Muscle layer of colon (tissue), 2 donors: Measurements from ENCODE around the gene VANGL1.

ENCODE experiments used
- H3K27ac ChIP-seq: one replicate; pipeline ENCODE4 v1.7.0; 2013; ENCODE audit warnings: low read depth, mild to moderate bottlenecking, low read length, moderate library complexity
- H3K27me3 ChIP-seq, 2 donors: one replicate each; pipeline ENCODE4 v1.7.0; 2013; ENCODE audit warnings: low read length in 2 of 2, mild to moderate bottlenecking in 2 of 2; ENCODE audit not compliant: insufficient read depth in 2 of 2, control insufficient read depth in 1 of 2
- H3K36me3 ChIP-seq: one replicate; pipeline ENCODE4 v1.7.0; 2013; ENCODE audit warnings: mild to moderate bottlenecking, low read length; ENCODE audit not compliant: insufficient read depth
- H3K4me1 ChIP-seq: one replicate; pipeline ENCODE4 v1.7.0; 2013; ENCODE audit warnings: mild to moderate bottlenecking, low read length; ENCODE audit not compliant: insufficient read depth
- H3K4me3 ChIP-seq, 2 donors: one replicate each; pipeline ENCODE4 v1.7.0; 2013; ENCODE audit warnings: low read length in 2 of 2, low read depth in 1 of 2, mild to moderate bottlenecking in 1 of 2, moderate library complexity in 1 of 2
- H3K9ac ChIP-seq: one replicate; pipeline ENCODE4 v1.7.0; 2013; ENCODE audit warnings: low read length
- H3K9me3 ChIP-seq: one replicate; pipeline ENCODE4 v1.7.0; 2013; ENCODE audit warnings: mild to moderate bottlenecking, low read length
- donor health status: abdominal sarcoma.
- donor health status: Adenocarcinoma of cecum.

The VANGL1 gene

GRCh38 chr1:115726570-115726969, 84.8 kb downstream of the VANGL1 start:
- H3K4me3 ChIP-seq: no peak overlapping the region
- no peaks in the 10 kb centered on the region for H3K4me1 ChIP-seq
- H3K9ac ChIP-seq: no peak overlapping the region
- H3K9me3 ChIP-seq: no peaks in the 10 kb centered on the region
- H3K27me3 ChIP-seq: no peaks in the 10 kb centered on the region
- peaks cover 4% of the 10 kb centered on the region for H3K36me3 ChIP-seq
- H3K27ac ChIP-seq: no peak overlapping the region

- Histone ChIP-seq H3K36me3 (peaks cover 4% of the 10 kb centered on the region), H3K27me3 (no peaks in the 10 kb centered on the region), H3K9ac (no peak overlapping the region), H3K27ac (no peak overlapping the region), H3K4me3 (no peak overlapping the region), H3K4me1 (no peaks in the 10 kb centered on the region), H3K9me3 (no peaks in the 10 kb centered on the region)
Measured at GRCh38 chr1:115727706-115728249, 86.0 kb downstream of the VANGL1 start.

GRCh38 chr1:115728341-115728740, 86.6 kb downstream of the VANGL1 start:
- Histone ChIP-seq H3K27ac (no peak overlapping the region), H3K4me3 (no peak overlapping the region), H3K9ac (no peak overlapping the region), H3K9me3 (no peaks in the 10 kb centered on the region), H3K27me3 (no peaks in the 10 kb centered on the region), H3K4me1 (no peaks in the 10 kb centered on the region), H3K36me3 (peaks cover 4% of the 10 kb centered on the region)

- Histone ChIP-seq H3K27ac (no peak overlapping the region), H3K36me3 (peaks cover 11% of the 10 kb centered on the region), H3K9me3 (no peaks in the 10 kb centered on the region), H3K27me3 (no peaks in the 10 kb centered on the region), H3K4me1 (no peaks in the 10 kb centered on the region), H3K9ac (no peak overlapping the region), H3K4me3 (no peak overlapping the region)
Measured at GRCh38 chr1:115729756-115730155, 88.0 kb downstream of the VANGL1 start.

- no peaks in the 10 kb centered on the region for H3K4me1 ChIP-seq
- no peak overlapping the region for H3K4me3 ChIP-seq
- H3K27me3 ChIP-seq: no peaks in the 10 kb centered on the region
- no peak overlapping the region for H3K27ac ChIP-seq
- H3K9ac ChIP-seq: no peak overlapping the region
- H3K9me3 ChIP-seq: no peaks in the 10 kb centered on the region
- peaks cover 11% of the 10 kb centered on the region for H3K36me3 ChIP-seq
Measured at GRCh38 chr1:115732316-115732715, 90.5 kb downstream of the VANGL1 start.

GRCh38 chr1:115740811-115741210, 99.0 kb downstream of the VANGL1 start:
- H3K4me1 ChIP-seq: no peaks in the 10 kb centered on the region
- no peaks in the 10 kb centered on the region for H3K9me3 ChIP-seq
- no peak overlapping the region for H3K9ac ChIP-seq
- no peak overlapping the region for H3K27ac ChIP-seq
- no peak overlapping the region for H3K4me3 ChIP-seq
- no peaks in the 10 kb centered on the region for H3K27me3 ChIP-seq
- peaks cover 7% of the 10 kb centered on the region for H3K36me3 ChIP-seq

GRCh38 chr1:115744646-115745275, 103.0 kb downstream of the VANGL1 start:
- H3K27me3 ChIP-seq: no peaks in the 10 kb centered on the region
- no peaks in the 10 kb centered on the region for H3K9me3 ChIP-seq
- H3K36me3 ChIP-seq: peaks cover 4% of the 10 kb centered on the region
- no peak overlapping the region for H3K4me3 ChIP-seq
- no peak overlapping the region for H3K9ac ChIP-seq
- H3K27ac ChIP-seq: no peak overlapping the region
- H3K4me1 ChIP-seq: peaks cover 19% of the 10 kb centered on the region

GRCh38 chr1:115746021-115746690, 104.4 kb downstream of the VANGL1 start:
- H3K36me3 ChIP-seq: no peaks in the 10 kb centered on the region
- no peak overlapping the region for H3K27ac ChIP-seq
- no peaks in the 10 kb centered on the region for H3K9me3 ChIP-seq
- no peak overlapping the region for H3K4me3 ChIP-seq
- no peak overlapping the region for H3K9ac ChIP-seq
- peaks cover 25% of the 10 kb centered on the region for H3K4me1 ChIP-seq
- H3K27me3 ChIP-seq: no peaks in the 10 kb centered on the region
